ENCODE data around the gene SCO2. TPM values are rescaled to one million over a fixed set of nuclear protein-coding genes. Genes with fewer than 3 reads are reported as not detected.
A peak's percentile ranks its signal among the peaks of the same experiment; 100 is the strongest.

The SCO2 gene
- total RNA-seq, 1 donor = 5.1 TPM

- peak; percentile 44 for DNase-seq (ENCODE audit: insufficient read length, low spot score, missing footprints)
- Histone ChIP-seq H3K4me2 (ENCODE audit: insufficient read depth, low read length) (peak overlapping the region; percentile 99), H3K27ac (ENCODE audit: low read depth, low read length) (no peak overlapping the region), H4K20me1 (ENCODE audit: insufficient read depth, low read length) (no peaks in the 10 kb centered on the region), H3K4me3 (ENCODE audit: insufficient read depth, low read length) (peak overlapping the region; percentile 89), H3K9me3 (ENCODE audit: low read depth, low read length) (no peaks in the 10 kb centered on the region), H3K4me1 (ENCODE audit: insufficient read depth, low read length) (peaks cover 7% of the 10 kb centered on the region), H2AFZ (ENCODE audit: low read length) (peak overlapping the region; percentile 97), H3K27me3 (ENCODE audit: insufficient read depth, low read length) (peaks cover 9% of the 10 kb centered on the region), H3K79me2 (ENCODE audit: insufficient read depth, low read length) (no peaks in the 10 kb centered on the region), H3K36me3 (ENCODE audit: insufficient read depth, low read length) (no peaks in the 10 kb centered on the region)
- TF ChIP-seq, protein P1, sequence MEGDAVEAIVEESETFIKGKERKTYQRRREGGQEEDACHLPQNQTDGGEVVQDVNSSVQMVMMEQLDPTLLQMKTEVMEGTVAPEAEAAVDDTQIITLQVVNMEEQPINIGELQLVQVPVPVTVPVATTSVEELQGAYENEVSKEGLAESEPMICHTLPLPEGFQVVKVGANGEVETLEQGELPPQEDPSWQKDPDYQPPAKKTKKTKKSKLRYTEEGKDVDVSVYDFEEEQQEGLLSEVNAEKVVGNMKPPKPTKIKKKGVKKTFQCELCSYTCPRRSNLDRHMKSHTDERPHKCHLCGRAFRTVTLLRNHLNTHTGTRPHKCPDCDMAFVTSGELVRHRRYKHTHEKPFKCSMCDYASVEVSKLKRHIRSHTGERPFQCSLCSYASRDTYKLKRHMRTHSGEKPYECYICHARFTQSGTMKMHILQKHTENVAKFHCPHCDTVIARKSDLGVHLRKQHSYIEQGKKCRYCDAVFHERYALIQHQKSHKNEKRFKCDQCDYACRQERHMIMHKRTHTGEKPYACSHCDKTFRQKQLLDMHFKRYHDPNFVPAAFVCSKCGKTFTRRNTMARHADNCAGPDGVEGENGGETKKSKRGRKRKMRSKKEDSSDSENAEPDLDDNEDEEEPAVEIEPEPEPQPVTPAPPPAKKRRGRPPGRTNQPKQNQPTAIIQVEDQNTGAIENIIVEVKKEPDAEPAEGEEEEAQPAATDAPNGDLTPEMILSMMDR (IDR thresholded peaks at IDR 0.05; ENCODE audit: extremely low read depth, low read depth, low read length) = no peak
Observed at GRCh38 chr22:50563413-50564160, 38.2 kb upstream of the SCO2 start.

GRCh38 chr22:50562523-50563412, 37.4 kb upstream of the SCO2 start, which contains the start of gene SYCE3:
TSS of gene SYCE3 (minus strand) at chr22:50562919. CDS start at chr22:50556405, 6,514 bp downstream.
- H3K9me3 ChIP-seq (ENCODE audit: low read depth, low read length) = no peaks in the 10 kb centered on the region
- H4K20me1 ChIP-seq (ENCODE audit: insufficient read depth, low read length) = no peaks in the 10 kb centered on the region
- H3K4me1 ChIP-seq (ENCODE audit: insufficient read depth, low read length) = peaks cover 7% of the 10 kb centered on the region
- no peaks in the 10 kb centered on the region for H3K36me3 ChIP-seq (ENCODE audit: insufficient read depth, low read length)
- H3K4me2 ChIP-seq (ENCODE audit: insufficient read depth, low read length) = peak within 1 kb of the TSS; percentile 99
- H3K79me2 ChIP-seq (ENCODE audit: insufficient read depth, low read length) = no peaks in the 10 kb centered on the region
- no peak within 1 kb of the TSS for H3K27ac ChIP-seq (ENCODE audit: low read depth, low read length)
- TF ChIP-seq, protein P1 (IDR thresholded peaks at IDR 0.05; ENCODE audit: extremely low read depth, low read depth, low read length) = peak; percentile 76
- DNase-seq (ENCODE audit: insufficient read length, low spot score, missing footprints) = peak; percentile 98
- H3K4me3 ChIP-seq (ENCODE audit: insufficient read depth, low read length) = peak within 1 kb of the TSS; percentile 89
- H2AFZ ChIP-seq (ENCODE audit: low read length) = peak within 1 kb of the TSS; percentile 97
- H3K27me3 ChIP-seq (ENCODE audit: insufficient read depth, low read length) = peaks cover 9% of the 10 kb centered on the region

- H3K79me2 ChIP-seq (ENCODE audit: insufficient read depth, low read length) = no peaks in the 10 kb centered on the region
- no peak overlapping the region for H3K27ac ChIP-seq (ENCODE audit: low read depth, low read length)
- no peak overlapping the region for H2AFZ ChIP-seq (ENCODE audit: low read length)
- H3K4me1 ChIP-seq (ENCODE audit: insufficient read depth, low read length) = peaks cover 7% of the 10 kb centered on the region
- no peak overlapping the region for H3K4me3 ChIP-seq (ENCODE audit: insufficient read depth, low read length)
- H3K9me3 ChIP-seq (ENCODE audit: low read depth, low read length) = no peaks in the 10 kb centered on the region
- H3K36me3 ChIP-seq (ENCODE audit: insufficient read depth, low read length) = no peaks in the 10 kb centered on the region
- no peaks in the 10 kb centered on the region for H4K20me1 ChIP-seq (ENCODE audit: insufficient read depth, low read length)
- no peak overlapping the region for H3K4me2 ChIP-seq (ENCODE audit: insufficient read depth, low read length)
- TF ChIP-seq, protein P1 (IDR thresholded peaks at IDR 0.05; ENCODE audit: extremely low read depth, low read depth, low read length) = no peak
- H3K27me3 ChIP-seq (ENCODE audit: insufficient read depth, low read length) = peaks cover 9% of the 10 kb centered on the region
- peak; percentile 85 for DNase-seq (ENCODE audit: insufficient read length, low spot score, missing footprints)
Observed at GRCh38 chr22:50561401-50562358, 36.3 kb upstream of the SCO2 start.

All from osteoblast (primary cell).